Upper lobe of left lung (tissue), 6 donors: ENCODE data around the gene TAOK3. TPM values are rescaled to one million over a fixed set of nuclear protein-coding genes. Genes with fewer than 3 reads are reported as not detected.
"Not testable (repeated sequence)": the region's sequence is repeated elsewhere in the genome, so short reads cannot be mapped to it uniquely, and the experiment has no call there.

Experiments used
- ATAC-seq, 2 donors: fragments of 200-7000 bp; cut with Tn5 transposase; one replicate each; pipeline ENCODE4 v1.9.1; 2022; ENCODE audit warnings: mild to moderate bottlenecking in 2 of 2, moderate library complexity in 2 of 2; ENCODE audit not compliant: low FRiP score in 2 of 2
- DNase-seq, 2 donors: peaks; one replicate each; pipeline ENCODE4 v3.0.0-alpha.2; 2019 to 2020
- H3K27ac ChIP-seq, 4 donors: fragments of 200-600 bp; sonication (generic); one replicate each; pipeline ENCODE4 v1.5.1; 2016 to 2019
- H3K27me3 ChIP-seq, 4 donors: fragments of 200-600 bp; sonication (generic); one replicate each; pipeline ENCODE4 v1.5.1; 2017 to 2019
- H3K36me3 ChIP-seq, 4 donors: fragments of 200-600 bp; sonication (generic); one replicate each; pipeline ENCODE4 v1.5.1; 2016 to 2019
- H3K4me1 ChIP-seq, 4 donors: fragments of 200-600 bp; sonication (generic); one replicate each; pipeline ENCODE4 v1.5.1; 2018 to 2019
- H3K4me3 ChIP-seq, 4 donors: fragments of 200-600 bp; sonication (generic); one replicate each; pipeline ENCODE4 v1.5.1; 2017 to 2019; ENCODE audit warnings: mild to moderate bottlenecking in 2 of 4, moderate library complexity in 1 of 4
- H3K9me3 ChIP-seq, 4 donors: fragments of 200-600 bp; sonication (generic); one replicate each; pipeline ENCODE4 v1.5.1; 2018 to 2019
- EP300 ChIP-seq, 4 donors: sonication (generic); formaldehyde crosslinking; IDR thresholded peaks; one replicate each; pipeline ENCODE4 v1.5.1; 2017; ENCODE audit warnings: antibody characterized with exemption in 4 of 4, control low read depth in 2 of 4
- POLR2A ChIP-seq, 4 donors: fragments of 450-650 bp; IDR thresholded peaks; one replicate each; pipeline ENCODE4 v1.5.1; 2016 to 2017; ENCODE audit warnings: antibody characterized with exemption in 4 of 4, mild to moderate bottlenecking in 2 of 4
- POLR2AphosphoS5 ChIP-seq, 2 donors: sonication (generic); formaldehyde crosslinking; IDR thresholded peaks; one replicate each; pipeline ENCODE4 v1.5.1; 2017; ENCODE audit warnings: antibody characterized with exemption in 2 of 2
- WGBS, 2 donors: methylation state at CpG; one replicate each; pipeline ENCODE4 v1.1.5; 2017 to 2018; 5-methylcytosine and 5-hydroxymethylcytosine counted together
- total RNA-seq, 6 donors: library from RNA; depleted of rRNA in 4 of 6; stranded (reverse); fragments of >200 nt in 4 of 6; gene quantifications; one replicate each; pipeline versions ENCODE4 v1.1.0 to v1.2.1, GENCODE V29; 2016 to 2021
- TF ChIP-seq, protein P1 (sequence below), 6 experiments: fragments of 450-650 bp in 4 of 6; fragments of 200-600 bp in 2 of 6; sonication (generic) in 2 of 6; IDR thresholded peaks; one replicate each; pipeline ENCODE4 v1.5.1; 2016 to 2019; ENCODE audit warnings: antibody characterized with exemption in 6 of 6
- donor health status: DM: no; HTN: no; CAD: no; lungs with moderate emphysema.
- donor health status: DM: no; HTN: yes; CAD: no; lungs with severe emphysema.

TAOK3 gene
- total RNA-seq, 6 donors from 2014 or later, result 49.7 to 111 (median 67.8) TPM

GRCh38 chr12:118136559-118137003 lies 236.1 kb downstream of the TAOK3 start:
- Histone ChIP-seq H3K4me3 (peak overlapping the region; percentile 66 to 98 (median 90)), H3K4me1 (peaks cover 9 to 30% (median 25%) of the 10 kb centered on the region in 4 donors), H3K9me3 (no peaks in the 10 kb centered on the region), H3K27me3 (no peaks in the 10 kb centered on the region), H3K27ac (peak overlapping the region; percentile 88 to 90 (median 90)), H3K36me3 (peaks cover 12 to 38% (median 24%) of the 10 kb centered on the region in 4 donors)
- ATAC-seq, result peak; percentile 65 to 75
- DNase-seq, result peak in 1 of 2 donors; percentile 60
- WGBS, 2 donors, result 1 to 3% methylated on average over 12 to 19 of the region's 29 CpGs
- TF ChIP-seq, protein P1, sequence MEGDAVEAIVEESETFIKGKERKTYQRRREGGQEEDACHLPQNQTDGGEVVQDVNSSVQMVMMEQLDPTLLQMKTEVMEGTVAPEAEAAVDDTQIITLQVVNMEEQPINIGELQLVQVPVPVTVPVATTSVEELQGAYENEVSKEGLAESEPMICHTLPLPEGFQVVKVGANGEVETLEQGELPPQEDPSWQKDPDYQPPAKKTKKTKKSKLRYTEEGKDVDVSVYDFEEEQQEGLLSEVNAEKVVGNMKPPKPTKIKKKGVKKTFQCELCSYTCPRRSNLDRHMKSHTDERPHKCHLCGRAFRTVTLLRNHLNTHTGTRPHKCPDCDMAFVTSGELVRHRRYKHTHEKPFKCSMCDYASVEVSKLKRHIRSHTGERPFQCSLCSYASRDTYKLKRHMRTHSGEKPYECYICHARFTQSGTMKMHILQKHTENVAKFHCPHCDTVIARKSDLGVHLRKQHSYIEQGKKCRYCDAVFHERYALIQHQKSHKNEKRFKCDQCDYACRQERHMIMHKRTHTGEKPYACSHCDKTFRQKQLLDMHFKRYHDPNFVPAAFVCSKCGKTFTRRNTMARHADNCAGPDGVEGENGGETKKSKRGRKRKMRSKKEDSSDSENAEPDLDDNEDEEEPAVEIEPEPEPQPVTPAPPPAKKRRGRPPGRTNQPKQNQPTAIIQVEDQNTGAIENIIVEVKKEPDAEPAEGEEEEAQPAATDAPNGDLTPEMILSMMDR (IDR thresholded peaks at IDR 0.05), result no peak
- TF ChIP-seq EP300 (IDR thresholded peaks at IDR 0.05) (no peak), POLR2AphosphoS5 (IDR thresholded peaks at IDR 0.05) (no peak), POLR2A (IDR thresholded peaks at IDR 0.05) (no peak)

- H3K9me3 ChIP-seq, result no peaks in the 10 kb centered on the region
- TF ChIP-seq POLR2A (IDR thresholded peaks at IDR 0.05) (peak in 2 of 4 donors; percentile 90 to 96), POLR2AphosphoS5 (IDR thresholded peaks at IDR 0.05) (peak; percentile 83 to 93), EP300 (IDR thresholded peaks at IDR 0.05) (peak in 1 of 4 donors; percentile 60)
- TF ChIP-seq, protein P1 (IDR thresholded peaks at IDR 0.05), result peak in 3 of 6 experiments; percentile 24 to 29 (median 26)
- peak; percentile 97 to 99 for DNase-seq
- H3K4me1 ChIP-seq, result peaks cover 9 to 30% (median 25%) of the 10 kb centered on the region in 4 donors
- peak; percentile 99 to 100 for ATAC-seq
- H3K27ac ChIP-seq, result peak within 1 kb of the TSS; percentile 88 to 90 (median 90)
- H3K4me3 ChIP-seq, result peak within 1 kb of the TSS; percentile 66 to 98 (median 90)
- 0% methylated on average over 13 to 41 of the region's 70 CpGs for WGBS, 2 donors
- H3K27me3 ChIP-seq, result no peaks in the 10 kb centered on the region
- peaks cover 12 to 32% (median 18%) of the 10 kb centered on the region in 4 donors for H3K36me3 ChIP-seq
Measured at GRCh38 chr12:118135788-118136558, 236.7 kb downstream of the TAOK3 start, which contains the start of gene PEBP1. Gene PEBP1, plus strand, starts transcription at chr12:118136124. Its CDS starts 86 bp downstream, at chr12:118136210.

GRCh38 chr12:118129436-118129835 lies 243.3 kb downstream of the TAOK3 start:
- DNase-seq, H3K36me3 ChIP-seq, H3K4me1 ChIP-seq, H3K27me3 ChIP-seq, H3K4me3 ChIP-seq, ATAC-seq, H3K27ac ChIP-seq, H3K9me3 ChIP-seq: not testable (repeated sequence)
- WGBS, 2 donors, result 97% methylated on average over 5 of the region's 5 CpGs

GRCh38 chr12:118127867-118128266 lies 244.8 kb downstream of the TAOK3 start:
- no peak overlapping the region for H3K27ac ChIP-seq
- no peaks in the 10 kb centered on the region for H3K36me3 ChIP-seq
- DNase-seq, result no peak
- ATAC-seq, result no peak
- TF ChIP-seq, protein P1 (IDR thresholded peaks at IDR 0.05), result no peak
- no peak for TF ChIP-seq POLR2A (IDR thresholded peaks at IDR 0.05)
- no peak for TF ChIP-seq EP300 (IDR thresholded peaks at IDR 0.05)
- TF ChIP-seq POLR2AphosphoS5 (IDR thresholded peaks at IDR 0.05), result no peak
- H3K4me1 ChIP-seq, result peaks cover 0 to 8% (median 3%) of the 10 kb centered on the region in 4 donors
- no peaks in the 10 kb centered on the region for H3K27me3 ChIP-seq
- WGBS, 2 donors, result 85% methylated on average over 5 of the region's 5 CpGs
- H3K4me3 ChIP-seq, result no peak overlapping the region
- no peaks in the 10 kb centered on the region for H3K9me3 ChIP-seq

GRCh38 chr12:118126119-118126757 lies 246.5 kb downstream of the TAOK3 start:
- no peaks in the 10 kb centered on the region for H3K9me3 ChIP-seq
- DNase-seq (peak; percentile 72 to 91), ATAC-seq (peak in 1 of 2 donors; percentile 67)
- H3K27ac ChIP-seq, result peak overlapping the region in 1 of 4 donors; percentile 61
- no peak overlapping the region for H3K4me3 ChIP-seq
- H3K4me1 ChIP-seq, result peaks cover 0 to 10% (median 3%) of the 10 kb centered on the region in 4 donors
- TF ChIP-seq, protein P1 (IDR thresholded peaks at IDR 0.05), result no peak
- TF ChIP-seq POLR2AphosphoS5 (IDR thresholded peaks at IDR 0.05) (no peak), EP300 (IDR thresholded peaks at IDR 0.05) (no peak), POLR2A (IDR thresholded peaks at IDR 0.05) (no peak)
- no peaks in the 10 kb centered on the region for H3K36me3 ChIP-seq
- no peaks in the 10 kb centered on the region for H3K27me3 ChIP-seq
- WGBS, 2 donors, result 71 to 76% methylated on average over 8 to 13 of the region's 13 CpGs
